Measurements from ENCODE around the gene ANKRD18A.

ANKRD18A gene

DNA sequence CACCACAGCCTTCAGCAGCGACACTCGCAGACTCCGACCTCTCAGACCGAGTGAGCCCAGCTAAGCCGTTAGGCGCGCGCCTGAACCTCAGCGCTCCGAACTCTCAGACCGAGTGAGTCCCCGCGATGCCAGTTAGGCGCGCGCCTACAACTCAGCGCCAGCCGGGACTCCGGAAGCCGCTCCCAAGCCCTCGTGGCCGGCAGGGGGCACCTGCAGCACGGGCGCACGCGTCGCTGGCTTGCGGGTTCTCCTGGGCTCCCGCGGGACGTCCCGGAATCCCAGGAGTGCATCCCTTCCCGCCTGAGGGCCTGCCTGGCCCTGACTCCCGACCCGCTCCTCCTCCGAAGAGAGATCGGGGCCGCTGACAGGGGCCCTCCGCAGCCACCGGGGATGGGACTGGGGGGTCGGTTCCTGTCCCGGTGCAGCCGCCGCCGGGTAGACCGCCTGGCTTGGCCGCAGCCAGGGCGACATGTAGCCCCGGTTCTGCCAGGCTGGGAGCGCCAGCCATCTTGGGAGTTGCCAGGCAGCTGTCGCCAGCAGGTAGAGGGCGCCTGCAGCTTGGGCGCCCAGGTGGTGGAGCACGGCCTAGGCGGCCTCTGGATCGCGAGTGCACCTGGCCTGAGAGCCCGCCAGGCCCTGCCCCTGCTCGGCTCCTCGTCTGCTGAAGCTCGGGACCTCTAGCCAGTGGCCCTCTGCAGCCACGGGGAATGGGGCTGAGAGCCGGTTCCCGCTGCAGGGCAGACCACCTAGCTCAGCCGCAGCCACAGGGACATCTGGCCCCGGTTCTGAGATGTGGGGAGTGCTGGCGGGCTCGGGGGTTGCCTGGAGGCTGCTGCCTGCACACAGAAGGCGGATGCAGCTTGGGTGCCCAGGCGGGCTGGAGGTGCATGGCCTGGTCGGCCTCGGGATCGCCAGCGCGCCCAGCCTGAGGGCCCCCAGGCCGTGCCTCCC is at the start of gene ANKRD18A:
ANKRD18A (minus strand) TSS at position 114 of the 951 bp plus-strand sequence. CDS start 311 bp downstream, outside the sequence.
- DNase-seq = peak; percentile 62

DNA sequence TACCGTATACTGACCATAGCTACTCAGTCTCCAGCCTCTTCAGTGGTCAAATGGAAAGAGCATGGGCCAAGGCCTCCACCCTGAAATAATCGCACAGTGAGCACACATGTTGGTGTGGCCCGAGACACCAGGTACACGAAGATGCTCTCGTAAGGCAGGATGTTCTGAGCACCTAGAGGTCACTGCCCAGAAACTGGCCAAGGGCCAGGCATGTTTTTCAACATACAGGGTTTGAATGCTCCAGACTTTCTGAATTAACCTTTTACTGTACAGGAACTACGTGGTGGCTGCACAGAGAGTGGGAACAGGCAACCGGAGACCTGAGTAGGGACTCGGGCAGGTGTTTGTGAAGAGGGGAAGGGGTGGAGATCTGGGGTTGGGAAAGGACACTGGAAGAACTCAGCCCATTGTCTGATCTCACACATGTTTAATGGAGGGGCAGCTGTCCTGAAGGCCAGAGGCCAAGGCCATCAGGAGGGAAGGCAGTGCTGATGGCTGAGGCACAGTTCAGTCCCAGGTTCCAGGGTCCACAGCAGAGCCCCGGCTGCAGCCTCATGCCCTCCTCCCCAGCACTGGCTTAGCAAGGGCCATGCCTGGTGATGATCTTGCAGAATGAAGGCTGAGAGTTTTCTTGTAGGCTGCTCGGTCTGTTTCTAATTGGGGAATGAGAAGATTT is 48.5 kb upstream of the ANKRD18A start:
- no peak for DNase-seq

DNA sequence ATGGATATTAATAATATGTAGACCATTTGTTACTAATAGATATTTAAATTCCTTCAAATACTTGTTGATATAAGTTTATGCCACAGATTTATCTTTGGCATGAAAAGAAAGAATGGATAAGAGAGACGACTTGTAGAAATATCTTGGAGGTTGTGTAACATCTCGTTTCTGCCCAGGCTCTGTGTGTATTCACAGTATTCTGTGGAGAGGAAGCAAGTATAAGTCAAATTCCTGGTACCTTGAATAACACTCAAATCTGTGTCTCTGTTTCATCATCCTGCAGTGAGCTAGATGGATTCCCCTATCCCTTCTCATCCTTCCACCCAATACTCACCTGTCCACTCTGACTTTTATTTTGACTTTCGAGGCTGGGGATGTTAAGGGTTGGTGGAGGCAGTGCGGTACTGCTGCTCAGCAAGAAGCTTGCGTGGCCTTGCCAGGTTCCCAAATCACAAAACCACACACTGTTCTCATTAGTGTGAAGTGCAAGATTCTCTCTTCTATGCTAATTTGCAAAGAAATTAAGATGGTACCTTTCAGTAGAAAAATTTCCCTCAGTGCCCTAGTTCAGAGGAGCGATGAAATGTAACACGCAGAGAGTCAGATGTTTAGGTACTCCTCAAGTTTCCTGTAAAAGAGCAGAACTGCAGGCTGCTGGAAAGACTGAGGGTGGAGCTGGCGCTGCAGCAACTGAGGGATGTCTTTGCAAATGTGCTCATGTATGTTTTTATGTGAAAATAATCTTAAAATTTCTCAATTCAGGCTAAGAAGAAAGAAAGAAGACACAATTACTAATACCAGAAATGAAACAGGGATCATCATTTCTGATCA is 42.6 kb upstream of the ANKRD18A start:
- no peak for DNase-seq

DNA sequence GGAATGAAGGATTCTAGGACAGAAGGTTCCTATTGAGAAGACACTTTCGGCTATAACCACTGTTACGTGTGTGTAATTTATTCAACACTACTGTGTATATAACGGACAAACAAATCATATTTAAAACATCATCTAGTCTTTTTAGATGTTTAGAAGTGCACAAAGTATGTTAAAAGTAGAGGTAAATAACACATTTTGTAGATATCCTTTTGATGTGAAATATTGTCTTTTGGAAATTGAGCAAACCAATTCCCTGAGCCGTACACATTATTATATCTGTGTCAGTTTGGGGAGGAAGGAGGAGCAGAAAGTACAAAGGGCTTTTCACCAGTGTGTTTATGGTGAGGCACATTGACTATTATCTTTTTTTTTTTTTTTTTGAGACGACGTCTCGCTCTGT is 39.1 kb upstream of the ANKRD18A start:
- DNase-seq = no peak

DNA sequence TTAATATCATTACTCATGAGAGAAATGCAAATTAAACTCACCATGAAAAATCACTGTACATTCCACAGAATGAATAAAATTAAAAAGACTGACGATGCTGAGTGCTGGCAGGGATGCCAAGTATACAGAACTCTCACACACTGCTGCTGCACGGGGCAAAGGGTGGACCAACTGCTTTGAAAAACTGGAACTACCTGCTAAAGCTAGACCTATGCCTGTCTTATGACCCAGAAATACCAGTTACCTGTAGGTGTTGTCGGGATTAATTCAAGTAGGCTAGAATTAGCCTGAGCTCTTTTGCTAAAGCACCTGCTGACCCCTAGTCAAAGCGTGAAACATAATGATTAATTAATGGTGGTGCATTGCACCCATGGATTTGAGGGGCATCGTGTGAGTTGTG is 36.5 kb upstream of the ANKRD18A start:
- no peak for DNase-seq

DNA sequence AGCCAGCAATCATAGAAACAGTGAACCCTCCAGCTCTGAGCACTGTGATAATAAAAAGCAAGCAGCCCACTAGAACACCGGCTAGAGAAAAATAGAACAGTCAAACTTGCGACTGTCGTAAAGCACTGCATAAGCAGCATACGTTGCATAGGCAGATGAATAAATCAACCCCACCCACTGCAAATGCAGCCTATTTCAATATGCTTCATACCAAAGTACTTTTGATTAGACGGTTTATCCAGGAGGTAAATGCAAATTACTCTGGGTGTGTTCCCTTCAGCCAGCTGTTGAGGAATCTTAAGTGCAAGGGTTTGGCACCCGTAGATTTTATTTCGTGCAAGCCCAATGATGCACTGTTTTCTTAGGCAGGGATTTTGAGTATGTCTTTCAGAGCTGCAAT is 32.1 kb upstream of the ANKRD18A start:
- DNase-seq = no peak

DNA sequence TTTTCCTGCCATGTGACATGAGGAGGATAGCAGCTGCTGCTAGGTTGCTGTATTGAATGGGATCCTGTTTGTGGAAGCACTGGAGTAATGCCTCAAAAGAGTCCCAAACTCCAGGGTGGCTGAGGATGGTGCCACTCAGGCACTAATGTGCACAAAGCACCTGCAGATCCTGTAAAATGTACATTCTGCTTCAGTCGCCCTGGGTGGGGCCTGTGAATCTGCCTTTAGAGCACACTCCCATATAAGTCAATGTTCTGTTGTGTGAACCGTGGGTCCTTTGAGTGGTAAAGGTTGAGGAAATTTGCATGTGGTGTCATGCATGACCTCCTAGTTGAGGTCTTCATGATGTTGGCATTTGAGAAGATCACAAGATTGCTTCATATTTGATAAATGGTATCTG is 31.6 kb upstream of the ANKRD18A start:
- DNase-seq = no peak

DNA sequence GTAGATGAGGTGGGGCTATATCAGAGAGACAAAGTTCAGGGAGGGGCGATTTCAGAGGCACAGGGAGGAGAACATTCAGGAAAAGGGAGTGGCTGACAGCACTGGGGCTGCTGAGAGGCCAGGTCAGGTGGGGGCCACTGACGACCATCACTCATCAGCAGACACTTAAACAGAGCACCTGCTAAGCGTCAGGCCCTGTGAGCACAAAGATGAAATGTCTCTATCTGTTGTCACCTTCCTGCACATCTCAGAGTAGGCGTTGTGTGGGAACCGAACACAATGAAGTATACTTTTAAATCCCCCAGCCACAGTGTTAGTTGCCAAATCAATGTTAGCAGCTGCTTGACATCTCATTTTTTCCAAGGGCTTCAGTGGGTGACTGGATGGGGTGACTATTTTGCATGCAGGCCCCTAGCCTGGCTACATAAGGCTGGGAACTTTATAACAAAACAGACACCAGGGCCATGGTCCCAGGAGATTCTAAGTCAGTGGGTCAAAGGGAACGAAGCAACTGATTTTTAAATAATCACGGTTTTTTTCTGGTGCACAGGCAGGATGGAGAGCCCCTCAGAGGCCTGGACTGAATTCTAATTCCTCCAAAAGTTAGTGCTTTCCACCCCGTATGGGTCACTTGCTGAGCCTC is 31.1 kb upstream of the ANKRD18A start:
- DNase-seq = no peak

DNA sequence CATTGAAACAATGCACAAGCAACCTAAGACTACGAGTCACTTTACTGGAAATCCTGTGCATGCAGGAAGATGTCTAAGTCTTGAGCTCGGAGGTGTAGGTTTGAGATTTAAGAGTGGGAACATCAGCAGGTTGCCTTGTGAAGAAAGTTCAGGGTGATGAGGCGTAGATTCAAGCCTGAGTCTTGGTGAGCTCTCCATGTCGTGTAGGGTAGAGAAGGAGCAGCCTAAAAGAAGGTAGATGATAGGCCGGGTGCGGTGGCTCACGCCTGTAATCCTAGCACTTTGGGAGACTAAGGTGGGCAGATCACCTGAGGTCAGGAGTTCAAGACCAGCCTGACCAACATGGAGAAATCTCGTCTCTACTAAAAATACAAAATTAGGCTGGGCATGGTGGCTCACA is 30.2 kb upstream of the ANKRD18A start:
- DNase-seq = no peak

DNA sequence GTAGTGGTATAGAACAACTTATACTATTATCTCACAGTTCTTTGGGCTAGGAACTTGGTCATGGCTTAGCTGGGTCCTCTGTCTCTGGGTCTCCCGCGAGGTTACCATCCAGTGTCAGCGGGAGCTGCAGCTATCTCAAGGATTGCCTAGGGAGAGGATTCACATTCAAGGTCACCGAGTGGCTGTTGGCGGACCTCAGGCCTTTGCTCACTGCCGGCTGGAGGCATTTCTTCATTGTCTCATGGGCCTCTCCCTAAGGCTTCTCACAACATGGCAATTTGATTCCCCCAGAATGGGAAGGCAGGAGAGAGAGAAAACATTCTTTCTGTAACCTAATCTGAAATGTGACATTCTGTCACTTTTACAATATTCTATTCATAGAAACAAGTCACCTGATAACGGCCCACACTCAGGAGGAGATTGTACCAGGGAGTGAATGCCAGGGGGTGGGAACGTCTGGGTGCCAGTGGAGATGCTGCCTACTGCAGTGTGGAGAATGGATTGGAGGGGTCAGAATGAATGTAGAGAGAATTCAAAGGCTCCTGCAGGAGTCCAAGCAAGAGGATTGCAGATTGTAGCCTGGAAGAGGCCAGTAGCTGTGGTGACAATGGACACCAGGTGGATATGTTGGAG is 29.5 kb upstream of the ANKRD18A start:
- no peak for DNase-seq

DNA sequence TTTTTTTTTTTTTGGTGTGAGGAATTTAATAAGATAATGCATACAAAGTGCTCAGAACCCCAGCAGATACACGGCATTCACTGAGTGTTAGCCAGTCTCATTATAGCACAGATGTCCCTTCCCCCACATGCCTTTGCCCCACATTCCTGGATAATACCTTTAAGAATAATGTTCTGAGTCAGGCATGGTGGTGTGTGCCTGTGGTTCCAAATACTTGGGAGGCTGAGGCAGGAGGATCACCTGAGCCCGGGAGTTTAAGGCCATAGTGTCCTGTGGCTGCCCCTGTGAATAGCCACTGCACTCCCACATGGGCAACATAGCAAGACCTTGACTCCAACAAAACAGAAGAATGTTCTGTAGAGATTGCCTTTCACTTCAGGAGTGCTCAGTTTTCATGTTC is 24.2 kb upstream of the ANKRD18A start:
- DNase-seq = no peak

DNA sequence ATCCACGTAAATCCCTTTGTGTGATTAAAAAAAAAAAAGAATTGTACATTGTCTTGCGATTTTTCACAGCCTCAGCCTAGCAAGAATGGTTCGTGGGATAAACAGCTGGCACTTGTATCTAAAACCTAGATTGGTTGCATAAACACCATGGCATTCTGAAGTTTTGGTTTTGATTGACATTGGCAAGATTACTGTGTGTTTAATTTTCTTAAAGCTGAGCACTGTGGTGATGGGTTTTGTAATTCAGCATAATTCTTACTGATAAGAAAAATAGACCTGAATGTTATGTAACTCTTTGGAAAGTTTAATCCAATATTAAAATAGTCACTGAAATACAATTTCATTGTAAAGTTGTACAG is 23.4 kb upstream of the ANKRD18A start:
- DNase-seq = no peak

DNA sequence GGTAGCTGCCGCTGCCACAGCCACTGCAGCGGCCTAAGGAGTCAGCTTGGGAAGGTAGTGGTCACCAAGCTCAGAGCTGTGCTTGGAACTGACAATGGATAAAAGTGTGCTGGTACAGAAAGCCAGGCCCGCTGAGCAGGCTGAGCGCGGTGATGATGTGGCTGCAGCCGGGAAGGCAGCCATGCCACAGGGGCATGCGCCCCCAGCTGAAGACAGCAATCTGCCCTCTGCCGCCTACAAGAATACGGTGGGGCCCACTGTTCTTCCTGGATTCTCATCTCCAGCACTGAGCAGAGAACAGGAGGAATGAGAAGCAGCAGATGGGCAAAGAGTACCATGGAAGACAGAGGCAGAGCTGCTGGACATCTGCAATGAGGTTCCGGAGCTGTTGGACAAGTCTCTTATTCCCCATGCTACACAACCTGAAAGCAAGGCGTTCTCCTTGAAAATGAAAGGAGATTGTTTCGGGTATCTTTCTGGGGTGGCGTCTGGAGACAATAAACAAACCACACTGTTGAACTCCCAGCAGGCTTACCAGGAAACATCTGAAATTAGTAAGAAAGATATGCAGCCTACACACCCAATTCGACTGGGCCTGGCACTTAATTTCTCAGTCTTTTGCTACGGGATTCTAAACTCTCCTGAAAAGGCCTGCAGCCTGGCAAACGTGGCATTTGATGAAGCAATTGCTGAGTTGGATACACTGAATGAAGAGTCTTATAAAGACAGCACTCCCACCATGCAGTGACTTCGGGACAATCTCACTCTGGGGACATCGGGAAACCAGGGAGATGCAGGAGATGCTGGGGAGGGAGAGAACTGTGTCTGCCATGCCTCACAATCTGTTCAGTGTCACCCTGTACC is 22.8 kb upstream of the ANKRD18A start:
- DNase-seq = no peak

DNA sequence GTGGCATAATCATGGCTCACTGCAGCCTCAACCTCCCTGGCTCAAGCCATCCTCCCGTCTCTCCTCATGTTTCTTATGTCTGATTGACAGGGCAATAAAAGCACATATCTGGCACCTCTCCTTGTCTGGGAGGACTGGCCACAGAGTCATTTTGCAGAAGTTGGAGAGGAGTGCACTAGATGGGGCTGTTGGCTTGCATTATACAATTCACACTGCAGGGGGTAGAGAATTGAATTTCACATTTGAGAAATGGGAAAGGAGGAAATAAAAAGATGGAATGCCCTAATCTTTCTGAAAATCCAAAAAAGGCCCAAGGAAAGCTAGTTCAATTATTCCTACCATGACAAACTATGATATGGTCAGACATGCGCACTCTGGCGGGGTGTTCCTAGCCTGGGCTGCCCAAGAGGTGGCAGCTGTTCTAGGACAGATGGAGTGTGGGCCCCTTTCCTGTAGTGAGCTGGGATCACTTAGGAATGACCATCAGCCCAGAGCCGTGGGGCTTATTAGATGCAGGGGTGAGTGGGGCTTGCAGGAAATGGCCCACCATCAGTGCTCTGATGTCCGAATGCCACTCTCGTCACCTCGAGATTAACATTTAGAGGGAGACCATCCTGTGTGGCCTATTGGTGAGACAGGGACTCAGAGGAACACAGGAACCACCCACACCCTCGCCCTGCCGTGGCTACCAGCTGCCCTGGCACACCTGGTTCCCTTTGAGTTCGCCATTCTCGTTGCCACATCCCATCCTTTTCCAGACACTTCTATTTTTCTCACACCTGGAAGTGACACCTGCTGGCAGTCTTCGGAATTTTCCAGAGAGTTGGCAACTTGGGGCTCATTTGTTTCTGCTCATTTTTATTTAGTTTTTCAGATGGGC is 21.8 kb upstream of the ANKRD18A start:
- no peak for DNase-seq

DNA sequence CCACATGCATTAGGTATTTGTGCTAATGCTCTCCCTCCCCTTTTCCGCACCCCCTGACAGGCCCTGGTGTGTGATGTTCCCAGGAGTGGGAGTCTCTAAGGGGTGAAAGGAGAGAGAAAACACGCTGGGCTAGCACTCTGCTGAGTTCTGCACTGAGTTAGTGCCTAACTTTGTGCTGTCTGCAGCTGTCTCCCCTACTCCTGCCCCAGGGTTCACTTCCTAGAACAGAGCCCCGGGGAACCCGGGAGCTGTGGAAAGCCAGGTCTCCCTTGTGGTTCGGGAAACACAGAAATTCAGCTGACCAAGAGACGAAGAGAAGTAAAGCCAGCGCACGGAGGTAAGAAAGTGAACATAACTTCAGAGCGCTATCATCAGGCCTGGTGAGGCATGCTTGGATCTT is 20.7 kb upstream of the ANKRD18A start:
- DNase-seq = no peak

DNA sequence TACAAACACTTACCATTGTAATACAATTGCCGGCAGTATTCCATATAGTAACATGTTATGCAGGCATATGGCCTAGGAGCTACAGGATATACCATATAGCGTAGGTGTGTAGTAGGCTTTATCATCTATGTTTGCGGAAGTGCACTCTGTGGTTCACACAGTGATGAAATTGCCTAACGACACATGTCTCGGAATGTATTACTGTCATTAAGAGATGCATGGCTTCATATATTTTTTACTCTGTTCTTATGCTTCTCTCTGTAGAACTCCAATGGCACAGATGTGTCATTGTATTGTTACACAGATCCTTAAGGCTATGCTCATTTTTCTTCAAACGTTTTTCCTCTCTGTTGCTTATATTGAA is 19.2 kb upstream of the ANKRD18A start:
- no peak for DNase-seq

DNA sequence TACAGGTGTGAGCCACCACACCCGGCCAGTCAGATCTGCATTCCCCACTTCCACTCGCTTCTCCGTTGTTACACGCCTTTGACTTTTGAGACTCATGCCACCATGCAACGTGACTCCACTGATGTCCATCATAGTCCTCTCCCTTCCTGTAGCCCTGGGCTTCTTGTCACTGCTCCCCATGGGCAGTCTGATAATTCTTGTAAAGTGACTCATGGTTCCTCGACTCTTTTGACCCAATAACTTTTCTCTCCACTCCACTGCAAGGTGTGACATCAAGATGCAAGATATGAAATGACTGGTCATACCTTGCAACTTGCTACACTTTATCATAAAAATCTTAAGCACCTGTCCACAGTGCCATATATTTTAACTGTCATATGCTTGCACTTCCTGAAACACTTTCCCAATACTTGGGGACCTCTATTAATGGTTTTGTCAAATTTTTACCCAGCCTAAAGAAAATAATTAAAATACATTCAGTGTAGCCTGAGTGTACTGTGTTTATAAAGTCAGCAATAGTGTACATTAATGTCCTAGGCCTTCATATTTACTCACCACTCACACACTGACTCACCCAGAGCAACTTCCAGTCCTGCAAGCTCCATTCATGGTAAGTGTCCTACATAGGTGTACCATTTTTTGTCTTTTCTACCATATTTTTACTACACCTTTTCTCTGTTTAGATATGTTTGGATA is 18.6 kb upstream of the ANKRD18A start:
- DNase-seq = no peak

DNA sequence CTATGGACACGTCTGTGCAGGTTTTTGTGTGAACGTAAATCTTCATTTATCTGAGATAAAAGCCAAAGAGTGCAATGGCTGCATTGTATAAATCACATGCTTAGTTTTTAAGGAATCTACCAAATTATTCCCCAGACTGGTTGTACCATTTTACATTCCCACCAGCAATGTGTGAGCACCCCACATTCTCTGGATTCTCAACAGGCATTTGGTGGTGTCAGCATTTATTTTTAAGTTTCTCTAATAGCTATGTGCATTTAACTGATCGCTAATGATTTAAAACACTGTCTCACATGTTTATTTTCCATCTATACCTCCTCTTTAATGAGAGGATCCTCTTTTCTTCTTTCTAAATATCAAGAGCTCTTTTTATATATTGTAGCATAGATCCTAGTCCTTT is 13.9 kb upstream of the ANKRD18A start:
- no peak for DNase-seq

DNA sequence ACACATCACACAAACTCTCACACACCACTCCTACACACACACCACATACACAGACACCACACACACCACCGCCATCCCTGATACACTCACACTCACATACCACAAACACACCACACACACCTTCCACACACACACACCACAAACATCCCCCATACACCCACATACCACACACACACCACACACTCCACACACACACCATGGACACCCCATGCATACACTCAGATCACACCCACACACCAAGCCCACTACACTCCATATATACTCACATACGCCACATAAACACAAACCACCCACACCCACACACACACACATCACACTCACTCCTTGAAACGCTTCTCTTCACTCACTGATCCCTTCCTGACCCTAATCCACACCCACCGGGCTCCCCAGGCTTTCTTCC is 9.1 kb upstream of the ANKRD18A start:
- no peak for DNase-seq

DNA sequence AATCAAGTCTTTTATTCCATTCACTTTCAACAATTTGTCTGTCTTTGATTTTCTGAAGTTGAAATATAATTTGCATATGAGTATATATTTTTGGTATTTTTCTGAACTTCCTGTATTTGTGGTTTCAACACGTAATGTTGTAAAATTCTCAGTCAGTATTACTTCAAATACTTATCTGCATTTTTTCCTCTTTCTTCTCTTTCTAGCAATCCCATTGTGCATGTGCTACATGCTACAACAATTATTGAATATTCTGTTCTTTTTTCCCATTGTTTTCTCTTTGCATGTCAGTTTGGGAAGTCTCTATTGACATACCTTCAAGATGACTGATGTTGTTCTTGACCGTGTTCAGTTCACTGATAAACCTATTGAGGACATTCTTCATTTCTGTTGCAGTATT is 5.6 kb upstream of the ANKRD18A start:
- DNase-seq = no peak

Measured in activated effector memory CD4-positive, alpha-beta T cell treated with Interleukin-2 at 50 U/mL for 16 hours (primary cell).